Measurements from ENCODE around the gene CNTNAP4.

DNA sequence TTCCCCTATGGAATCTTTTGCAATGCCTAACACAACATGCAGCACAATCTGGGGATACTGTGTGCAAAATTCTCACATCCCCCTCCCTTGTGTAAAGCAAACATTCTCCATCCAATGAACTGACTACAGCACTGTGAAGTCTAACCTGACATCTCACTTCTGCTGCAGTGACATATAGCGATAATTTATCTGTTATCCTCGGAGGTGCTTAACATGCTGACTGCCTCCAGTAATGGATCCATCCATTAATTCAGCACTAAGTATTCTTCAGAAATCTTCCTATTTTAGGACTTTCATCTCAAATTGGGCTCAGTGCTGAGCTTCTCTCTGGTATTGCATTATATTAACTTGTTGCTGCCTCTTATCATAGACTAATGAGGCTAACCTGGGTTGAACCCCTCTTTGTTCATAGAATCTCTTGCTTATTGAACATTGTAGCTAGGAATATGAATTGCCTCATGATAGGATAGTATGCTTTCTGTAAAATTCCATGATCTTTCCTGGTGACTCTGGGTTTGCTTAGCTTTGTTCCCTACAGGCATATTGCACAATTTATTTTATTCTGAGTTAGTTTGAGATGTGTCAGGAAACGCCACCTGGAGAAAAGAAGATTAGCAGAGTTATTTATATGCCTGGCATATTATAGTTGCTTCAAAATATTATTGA is 187.9 kb downstream of the CNTNAP4 start:
- TF ChIP-seq, protein P1, sequence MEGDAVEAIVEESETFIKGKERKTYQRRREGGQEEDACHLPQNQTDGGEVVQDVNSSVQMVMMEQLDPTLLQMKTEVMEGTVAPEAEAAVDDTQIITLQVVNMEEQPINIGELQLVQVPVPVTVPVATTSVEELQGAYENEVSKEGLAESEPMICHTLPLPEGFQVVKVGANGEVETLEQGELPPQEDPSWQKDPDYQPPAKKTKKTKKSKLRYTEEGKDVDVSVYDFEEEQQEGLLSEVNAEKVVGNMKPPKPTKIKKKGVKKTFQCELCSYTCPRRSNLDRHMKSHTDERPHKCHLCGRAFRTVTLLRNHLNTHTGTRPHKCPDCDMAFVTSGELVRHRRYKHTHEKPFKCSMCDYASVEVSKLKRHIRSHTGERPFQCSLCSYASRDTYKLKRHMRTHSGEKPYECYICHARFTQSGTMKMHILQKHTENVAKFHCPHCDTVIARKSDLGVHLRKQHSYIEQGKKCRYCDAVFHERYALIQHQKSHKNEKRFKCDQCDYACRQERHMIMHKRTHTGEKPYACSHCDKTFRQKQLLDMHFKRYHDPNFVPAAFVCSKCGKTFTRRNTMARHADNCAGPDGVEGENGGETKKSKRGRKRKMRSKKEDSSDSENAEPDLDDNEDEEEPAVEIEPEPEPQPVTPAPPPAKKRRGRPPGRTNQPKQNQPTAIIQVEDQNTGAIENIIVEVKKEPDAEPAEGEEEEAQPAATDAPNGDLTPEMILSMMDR (conservative IDR thresholded peaks at IDR 0.05): no peak
- no peak for TF ChIP-seq ZFX (IDR thresholded peaks at IDR 0.05)
